ENCODE measurements around the gene GRK3. TPM values are rescaled to one million over a fixed set of nuclear protein-coding genes. Genes with fewer than 3 reads are reported as not detected.
A peak's percentile ranks its signal among the peaks of the same experiment; 100 is the strongest.

Gene GRK3
- total and polyA plus RNA-seq, 2 donors: 8.4 to 20.2 TPM

GRCh38 chr22:25741692-25742626, 177.5 kb downstream of the GRK3 start, which contains the start of gene MYO18B:
MYO18B (plus strand) TSS chr22:25742188; CDS start chr22:25761093, 18,905 bp downstream.
- H3K4me1 ChIP-seq (ENCODE audit: control insufficient read depth in 2 of 2, insufficient read depth in 2 of 2, low read length in 2 of 2): peaks cover 10 to 33% of the 10 kb centered on the region in 2 donors
- no peaks in the 10 kb centered on the region for H3K27me3 ChIP-seq (ENCODE audit: control insufficient read depth in 2 of 2, insufficient read depth in 1 of 2, low read length in 1 of 2)
- no peaks in the 10 kb centered on the region for H3K36me3 ChIP-seq (ENCODE audit: control insufficient read depth in 2 of 2, insufficient read depth in 2 of 2, low read length in 1 of 2)
- H3K9me3 ChIP-seq (ENCODE audit: control insufficient read depth in 2 of 2, insufficient read depth in 1 of 2, low read length in 1 of 2): no peaks in the 10 kb centered on the region
- 96% methylated on average over 36 of the region's 36 CpGs for WGBS
- peak within 1 kb of the TSS in 1 of 2 donors; percentile 30 for H3K27ac ChIP-seq (ENCODE audit: low read depth in 1 of 2, low read length in 1 of 2)
- H3K4me3 ChIP-seq (ENCODE audit: low read length in 2 of 2): no peak within 1 kb of the TSS
- DNase-seq (ENCODE audit: low read depth in 6 of 9, low spot score in 9 of 9): no peak

DNA sequence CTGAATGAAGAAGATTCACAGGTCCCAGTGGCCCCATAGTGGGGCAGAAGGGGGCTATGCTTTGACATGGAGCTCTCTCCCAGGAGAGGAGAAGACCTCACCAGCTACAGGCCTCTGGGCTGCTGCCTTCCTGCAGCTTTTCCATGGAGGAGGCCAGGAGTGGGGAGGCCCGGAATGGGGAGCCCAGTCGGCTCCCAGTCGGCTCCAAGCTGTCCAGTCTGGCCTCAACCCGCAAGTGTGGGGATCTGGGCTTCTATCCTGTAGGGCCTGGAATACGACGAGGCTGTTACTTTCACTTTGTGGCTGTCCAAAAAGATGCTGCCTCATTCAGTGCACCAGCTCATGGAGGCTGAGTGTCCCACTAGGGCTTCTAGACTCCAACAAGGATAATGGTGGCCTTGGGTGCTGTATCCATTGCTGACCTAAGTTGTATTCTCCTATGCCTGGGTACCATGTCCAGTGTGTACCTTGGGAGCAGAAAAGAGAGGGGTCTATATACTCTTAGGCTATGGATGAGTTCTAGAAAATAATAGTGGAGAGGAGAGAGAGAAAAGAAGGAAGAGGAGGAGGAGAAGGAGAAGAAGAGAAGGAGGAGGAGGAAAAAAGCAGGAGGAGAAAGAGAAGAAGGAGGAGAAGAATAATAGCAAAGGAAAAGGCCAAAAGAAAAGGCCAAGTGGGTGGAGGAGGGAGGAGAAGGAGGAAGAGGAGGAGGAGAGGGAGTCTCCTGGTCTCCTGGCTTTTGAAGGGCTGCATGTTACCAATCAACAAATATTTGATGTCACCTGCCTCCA, 178.6 kb downstream of the GRK3 start:
- Histone ChIP-seq H3K4me1 (ENCODE audit: control insufficient read depth in 2 of 2, insufficient read depth in 2 of 2, low read length in 2 of 2) (peaks cover 1 to 26% of the 10 kb centered on the region in 2 donors), H3K36me3 (ENCODE audit: control insufficient read depth in 2 of 2, insufficient read depth in 2 of 2, low read length in 1 of 2) (no peaks in the 10 kb centered on the region), H3K4me3 (ENCODE audit: low read length in 2 of 2) (no peak overlapping the region), H3K9me3 (ENCODE audit: control insufficient read depth in 2 of 2, insufficient read depth in 1 of 2, low read length in 1 of 2) (no peaks in the 10 kb centered on the region), H3K27ac (ENCODE audit: low read depth in 1 of 2, low read length in 1 of 2) (peak overlapping the region in 1 of 2 donors; percentile 30), H3K27me3 (ENCODE audit: control insufficient read depth in 2 of 2, insufficient read depth in 1 of 2, low read length in 1 of 2) (no peaks in the 10 kb centered on the region)
- WGBS: 95% methylated on average over 6 of the region's 6 CpGs
- DNase-seq (ENCODE audit: low read depth in 6 of 9, low spot score in 9 of 9): no peak

GRCh38 chr22:25744694-25745093, 180.2 kb downstream of the GRK3 start:
- DNase-seq (ENCODE audit: low read depth in 6 of 9, low spot score in 9 of 9): no peak
- H3K4me3 ChIP-seq (ENCODE audit: low read length in 2 of 2): no peak overlapping the region
- 96% methylated on average over 4 of the region's 4 CpGs for WGBS
- H3K36me3 ChIP-seq (ENCODE audit: control insufficient read depth in 2 of 2, insufficient read depth in 2 of 2, low read length in 1 of 2): no peaks in the 10 kb centered on the region
- no peaks in the 10 kb centered on the region for H3K27me3 ChIP-seq (ENCODE audit: control insufficient read depth in 2 of 2, insufficient read depth in 1 of 2, low read length in 1 of 2)
- no peak overlapping the region for H3K27ac ChIP-seq (ENCODE audit: low read depth in 1 of 2, low read length in 1 of 2)
- H3K9me3 ChIP-seq (ENCODE audit: control insufficient read depth in 2 of 2, insufficient read depth in 1 of 2, low read length in 1 of 2): no peaks in the 10 kb centered on the region
- H3K4me1 ChIP-seq (ENCODE audit: control insufficient read depth in 2 of 2, insufficient read depth in 2 of 2, low read length in 2 of 2): peaks cover 0 to 30% of the 10 kb centered on the region in 2 donors

DNA sequence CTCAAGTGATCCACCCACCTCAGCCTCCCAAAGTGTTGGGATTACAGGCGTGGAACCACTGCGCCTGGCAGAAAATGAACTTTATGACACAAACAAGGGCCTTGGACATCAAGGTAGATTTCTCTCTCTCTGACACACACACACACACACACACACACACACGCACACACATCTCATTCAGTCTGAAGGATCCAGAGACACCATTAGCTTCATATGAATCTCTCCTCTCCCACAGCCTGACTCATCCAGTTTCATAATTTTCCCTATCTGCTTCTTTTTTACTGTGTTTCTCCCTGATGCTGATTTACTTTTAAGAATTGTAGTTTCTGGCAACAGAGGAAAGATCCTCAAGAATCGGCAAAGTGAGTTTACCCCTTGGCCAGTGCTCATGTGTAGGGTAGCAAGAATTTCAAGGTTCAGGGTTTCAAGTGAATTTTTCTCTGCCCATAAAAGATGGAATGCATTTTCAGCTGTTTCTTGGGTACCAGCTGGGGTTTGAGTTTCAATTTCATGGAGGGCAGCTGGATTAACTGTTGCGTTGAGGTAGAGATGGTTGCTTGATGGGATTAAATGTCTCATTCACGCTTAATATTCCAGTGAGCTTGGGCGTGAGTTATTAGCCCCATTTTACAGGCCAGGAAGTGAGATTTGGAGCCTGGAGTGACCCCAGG, 181.0 kb downstream of the GRK3 start:
- WGBS: 89% methylated on average over 7 of the region's 7 CpGs
- H3K4me1 ChIP-seq (ENCODE audit: control insufficient read depth in 2 of 2, insufficient read depth in 2 of 2, low read length in 2 of 2): peaks cover 0 to 31% of the 10 kb centered on the region in 2 donors
- no peak for DNase-seq (ENCODE audit: low read depth in 6 of 9, low spot score in 9 of 9)
- no peaks in the 10 kb centered on the region for H3K9me3 ChIP-seq (ENCODE audit: control insufficient read depth in 2 of 2, insufficient read depth in 1 of 2, low read length in 1 of 2)
- H3K4me3 ChIP-seq (ENCODE audit: low read length in 2 of 2): no peak overlapping the region
- H3K36me3 ChIP-seq (ENCODE audit: control insufficient read depth in 2 of 2, insufficient read depth in 2 of 2, low read length in 1 of 2): no peaks in the 10 kb centered on the region
- H3K27me3 ChIP-seq (ENCODE audit: control insufficient read depth in 2 of 2, insufficient read depth in 1 of 2, low read length in 1 of 2): no peaks in the 10 kb centered on the region
- no peak overlapping the region for H3K27ac ChIP-seq (ENCODE audit: low read depth in 1 of 2, low read length in 1 of 2)

DNA sequence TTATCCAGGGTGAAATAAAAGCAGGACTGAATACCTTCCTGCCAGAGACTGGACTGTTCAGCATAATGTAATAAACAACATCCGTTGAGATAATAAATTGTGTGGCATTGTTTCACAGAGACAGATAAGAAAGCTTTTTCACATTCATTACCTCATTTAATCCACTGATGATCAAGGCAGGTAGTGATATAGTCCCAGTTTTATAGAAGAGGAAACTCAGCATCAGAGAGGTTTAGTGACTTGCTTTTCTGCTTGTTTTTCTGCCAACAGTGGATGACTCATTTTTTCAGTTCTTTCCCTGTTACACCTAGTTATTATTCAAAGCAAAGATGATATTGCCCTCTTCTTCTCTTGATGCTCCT, 181.5 kb downstream of the GRK3 start:
- Histone ChIP-seq H3K36me3 (ENCODE audit: control insufficient read depth in 2 of 2, insufficient read depth in 2 of 2, low read length in 1 of 2) (no peaks in the 10 kb centered on the region), H3K9me3 (ENCODE audit: control insufficient read depth in 2 of 2, insufficient read depth in 1 of 2, low read length in 1 of 2) (no peaks in the 10 kb centered on the region), H3K27me3 (ENCODE audit: control insufficient read depth in 2 of 2, insufficient read depth in 1 of 2, low read length in 1 of 2) (no peaks in the 10 kb centered on the region), H3K4me3 (ENCODE audit: low read length in 2 of 2) (no peak overlapping the region), H3K4me1 (ENCODE audit: control insufficient read depth in 2 of 2, insufficient read depth in 2 of 2, low read length in 2 of 2) (peaks cover 0 to 34% of the 10 kb centered on the region in 2 donors), H3K27ac (ENCODE audit: low read depth in 1 of 2, low read length in 1 of 2) (no peak overlapping the region)
- WGBS: 48% methylated on average over 1 of the region's 1 CpG
- no peak for DNase-seq (ENCODE audit: low read depth in 6 of 9, low spot score in 9 of 9)

GRCh38 chr22:25747245-25747944, 182.9 kb downstream of the GRK3 start:
- DNase-seq (ENCODE audit: low read depth in 6 of 9, low spot score in 9 of 9): no peak
- no peaks in the 10 kb centered on the region for H3K36me3 ChIP-seq (ENCODE audit: control insufficient read depth in 2 of 2, insufficient read depth in 2 of 2, low read length in 1 of 2)
- peaks cover 0 to 34% of the 10 kb centered on the region in 2 donors for H3K4me1 ChIP-seq (ENCODE audit: control insufficient read depth in 2 of 2, insufficient read depth in 2 of 2, low read length in 2 of 2)
- no peak overlapping the region for H3K4me3 ChIP-seq (ENCODE audit: low read length in 2 of 2)
- no peaks in the 10 kb centered on the region for H3K9me3 ChIP-seq (ENCODE audit: control insufficient read depth in 2 of 2, insufficient read depth in 1 of 2, low read length in 1 of 2)
- 95% methylated on average over 8 of the region's 8 CpGs for WGBS
- H3K27me3 ChIP-seq (ENCODE audit: control insufficient read depth in 2 of 2, insufficient read depth in 1 of 2, low read length in 1 of 2): no peaks in the 10 kb centered on the region
- no peak overlapping the region for H3K27ac ChIP-seq (ENCODE audit: low read depth in 1 of 2, low read length in 1 of 2)

- 88% methylated on average over 5 of the region's 5 CpGs for WGBS
- no peaks in the 10 kb centered on the region for H3K27me3 ChIP-seq (ENCODE audit: control insufficient read depth in 2 of 2, insufficient read depth in 1 of 2, low read length in 1 of 2)
- no peak overlapping the region for H3K4me3 ChIP-seq (ENCODE audit: low read length in 2 of 2)
- peaks cover 0 to under 1% of the 10 kb centered on the region in 2 donors for H3K9me3 ChIP-seq (ENCODE audit: control insufficient read depth in 2 of 2, insufficient read depth in 1 of 2, low read length in 1 of 2)
- H3K27ac ChIP-seq (ENCODE audit: low read depth in 1 of 2, low read length in 1 of 2): no peak overlapping the region
- H3K4me1 ChIP-seq (ENCODE audit: control insufficient read depth in 2 of 2, insufficient read depth in 2 of 2, low read length in 2 of 2): peaks cover 0 to 28% of the 10 kb centered on the region in 2 donors
- no peak for DNase-seq (ENCODE audit: low read depth in 6 of 9, low spot score in 9 of 9)
- no peaks in the 10 kb centered on the region for H3K36me3 ChIP-seq (ENCODE audit: control insufficient read depth in 2 of 2, insufficient read depth in 2 of 2, low read length in 1 of 2)
Measured at GRCh38 chr22:25748140-25748539, 183.7 kb downstream of the GRK3 start.

DNA sequence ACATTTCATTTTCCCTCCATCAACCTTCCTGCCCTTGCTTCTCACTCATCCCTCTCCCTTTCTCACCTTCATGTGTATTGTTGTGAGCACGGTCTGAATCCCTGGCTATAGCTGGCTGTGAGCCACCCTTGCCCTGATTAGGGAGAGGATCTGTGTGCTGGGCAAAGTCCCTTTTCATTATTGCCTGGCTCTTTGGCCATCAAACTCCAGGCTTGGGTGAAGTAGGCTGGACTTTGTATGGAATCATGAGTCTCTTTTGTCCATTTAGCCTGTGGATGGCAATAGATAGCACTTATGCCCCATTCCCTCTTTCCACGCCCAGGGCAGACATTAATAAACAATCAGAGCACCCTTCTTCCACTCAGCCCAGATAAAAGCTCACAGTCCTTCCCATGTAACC, 184.2 kb downstream of the GRK3 start:
- Histone ChIP-seq H3K27me3 (ENCODE audit: control insufficient read depth in 2 of 2, insufficient read depth in 1 of 2, low read length in 1 of 2) (no peaks in the 10 kb centered on the region), H3K27ac (ENCODE audit: low read depth in 1 of 2, low read length in 1 of 2) (no peak overlapping the region), H3K4me3 (ENCODE audit: low read length in 2 of 2) (no peak overlapping the region), H3K36me3 (ENCODE audit: control insufficient read depth in 2 of 2, insufficient read depth in 2 of 2, low read length in 1 of 2) (no peaks in the 10 kb centered on the region), H3K4me1 (ENCODE audit: control insufficient read depth in 2 of 2, insufficient read depth in 2 of 2, low read length in 2 of 2) (peaks cover 0 to 23% of the 10 kb centered on the region in 2 donors), H3K9me3 (ENCODE audit: control insufficient read depth in 2 of 2, insufficient read depth in 1 of 2, low read length in 1 of 2) (peaks cover 0 to 6% of the 10 kb centered on the region in 2 donors)
- 69% methylated on average over 2 of the region's 2 CpGs for WGBS
- no peak for DNase-seq (ENCODE audit: low read depth in 6 of 9, low spot score in 9 of 9)

Data from thymus (tissue), 11 donors.